GM19328 (cell line): ENCODE measurements around the gene PNMA8B.

ENCODE experiments used
- ATAC-seq: cut with Tn5 transposase; IDR thresholded peaks from one replicate; pipeline ENCODE4 v1.9.1; 2021; ENCODE audit warnings: mild to moderate bottlenecking, moderate library complexity; ENCODE audit not compliant: unreplicated experiment

PNMA8B gene

GRCh38 chr19:46460055-46460454 is 35.6 kb downstream of the PNMA8B start:
- ATAC-seq: no peak

- no peak for ATAC-seq
Observed at GRCh38 chr19:46456930-46457329, 38.7 kb downstream of the PNMA8B start.

- ATAC-seq: no peak
Observed at GRCh38 chr19:46454244-46454643, 41.4 kb downstream of the PNMA8B start.

GRCh38 chr19:46453661-46454060 is 42.0 kb downstream of the PNMA8B start:
- no peak for ATAC-seq

GRCh38 chr19:46452186-46452585 is 43.5 kb downstream of the PNMA8B start:
- no peak for ATAC-seq

GRCh38 chr19:46451352-46451751 is 44.3 kb downstream of the PNMA8B start:
- ATAC-seq: no peak

GRCh38 chr19:46450737-46451136 is 44.9 kb downstream of the PNMA8B start:
- ATAC-seq: no peak

- no peak for ATAC-seq
Observed at GRCh38 chr19:46449228-46449627, 46.4 kb downstream of the PNMA8B start.

GRCh38 chr19:46448601-46449000 is 47.1 kb downstream of the PNMA8B start:
- no peak for ATAC-seq

GRCh38 chr19:46447824-46448223 is 47.8 kb downstream of the PNMA8B start:
- no peak for ATAC-seq

- no peak for ATAC-seq
Observed at GRCh38 chr19:46447006-46447405, 48.7 kb downstream of the PNMA8B start.

- no peak for ATAC-seq
Observed at GRCh38 chr19:46446021-46446420, 49.6 kb downstream of the PNMA8B start.

- no peak for ATAC-seq
Observed at GRCh38 chr19:46442808-46443450, 52.7 kb downstream of the PNMA8B start.

GRCh38 chr19:46441866-46442265 is 53.8 kb downstream of the PNMA8B start:
- ATAC-seq: no peak
